K562 (cell line): ENCODE results near the gene CPA4. TPM values are rescaled to one million over a fixed set of nuclear protein-coding genes. Genes with fewer than 3 reads are reported as not detected.

Experiments used
- ATAC-seq: fragments of 200-7000 bp; cut with Tn5 transposase; 3 replicates; pipeline ENCODE4 v1.9.1; 2020; ENCODE audit warnings: moderate library complexity
- BruUV-seq: library from RNA; stranded (reverse); fragments of 400-500 nt; replicated peaks from 2 replicates; lab custom pipeline; 2021; lab: Mats Ljungman, UMichigan
- CTCF ChIA-PET: fragments of 300-600 bp; formaldehyde crosslinking; extraction: SDS; loops from one replicate; lab custom pipeline; 2021; ENCODE audit warnings: low intra/inter-chr PET ratio; lab: Yijun Ruan, JAX
- POLR2A ChIA-PET: fragments of 300-600, 350-650 bp; sonication (Branson Sonifier 250); formaldehyde crosslinking; extraction: SDS; loops from one replicate; lab custom pipeline; 2021; ENCODE audit warnings: antibody characterized with exemption, inconsistent platforms; lab: Yijun Ruan, JAX
- DNase-seq, 4 experiments: peaks; one replicate each; pipeline versions ENCODE4 v3.0.0 to v3.0.0-alpha.2; 2011 to 2018; ENCODE audit warnings: low spot score in 3 of 4, mixed read lengths in 3 of 4; ENCODE audit errors: extremely low read depth in 1 of 4
- FAIRE-seq: peaks from 2 replicates; lab custom pipeline; 2011; peaks lifted over from hg19 to GRCh38; lab: Jason Lieb, UNC
- H2AFZ ChIP-seq: 2 replicates; pipeline ENCODE4 v1.6.0; 2011; ENCODE audit warnings: low read depth, low read length, control low read depth, inconsistent platforms
- H3K27ac ChIP-seq: fragments of 200-600 bp; 3 replicates; pipeline ENCODE4 v1.8.0; 2011; ENCODE audit warnings: low read depth, mild to moderate bottlenecking, control low read depth, inconsistent platforms, low read length, moderate library complexity, mixed read lengths; ENCODE audit errors: extremely low read depth
- H3K27me3 ChIP-seq, 2 experiments: fragments of 300-600 bp in 1 of 2; 2 replicates in 1 of 2; 3 replicates in 1 of 2; pipeline versions ENCODE4 v1.6.0 to v1.8.0; 2011; ENCODE audit warnings: inconsistent platforms in 2 of 2, low read length in 2 of 2, mild to moderate bottlenecking in 1 of 2, mixed read lengths in 1 of 2, moderate library complexity in 1 of 2; ENCODE audit not compliant: control insufficient read depth in 2 of 2, insufficient read depth in 2 of 2
- H3K36me3 ChIP-seq: fragments of 300-600 bp; 3 replicates; pipeline ENCODE4 v1.8.0; 2011; ENCODE audit warnings: mild to moderate bottlenecking, low read length, inconsistent platforms; ENCODE audit not compliant: control insufficient read depth, insufficient read depth
- H3K4me1 ChIP-seq, 2 experiments: fragments of 200-600 bp in 1 of 2; replicated peaks in 1 of 2; 2 replicates in 1 of 2; 3 replicates in 1 of 2; pipeline versions ENCODE4 v1.5.1 to v1.8.0; 2011; ENCODE audit warnings: inconsistent platforms in 2 of 2, low read length in 2 of 2, mild to moderate bottlenecking in 1 of 2, mixed read lengths in 1 of 2, moderate library complexity in 1 of 2; ENCODE audit not compliant: control insufficient read depth in 2 of 2, insufficient read depth in 2 of 2
- H3K4me2 ChIP-seq: 2 replicates; pipeline ENCODE4 v1.6.1; 2011; ENCODE audit warnings: low read length, control low read depth, inconsistent platforms, mixed read lengths; ENCODE audit not compliant: insufficient read depth
- H3K4me3 ChIP-seq: fragments of 200-600 bp; sonication (generic), shearing (Covaris generic); 2 replicates; pipeline ENCODE4 v1.5.1; 2016; ENCODE audit warnings: control low read depth, inconsistent platforms
- H3K79me2 ChIP-seq: fragments of 200-600 bp; 3 replicates; pipeline ENCODE4 v1.8.0; 2011; ENCODE audit warnings: low read length, inconsistent platforms; ENCODE audit not compliant: control insufficient read depth, insufficient read depth
- H3K9ac ChIP-seq, 2 experiments: 2 replicates each; pipeline versions ENCODE4 v1.6.0 to v1.6.1; 2011; ENCODE audit warnings: low read depth in 2 of 2, low read length in 2 of 2, control low read depth in 1 of 2, inconsistent platforms in 1 of 2, mild to moderate bottlenecking in 1 of 2, mixed read lengths in 1 of 2; ENCODE audit not compliant: insufficient read depth in 1 of 2
- H3K9me1 ChIP-seq: one replicate; pipeline ENCODE4 v1.6.0; 2011; ENCODE audit warnings: inconsistent platforms, mild to moderate bottlenecking, low read length, moderate library complexity; ENCODE audit not compliant: control insufficient read depth, insufficient read depth
- H3K9me3 ChIP-seq: replicated peaks from 2 replicates; pipeline ENCODE4 v1.5.1; 2011; ENCODE audit warnings: low read depth, low read length, inconsistent platforms; ENCODE audit not compliant: control insufficient read depth, insufficient read depth
- H4K20me1 ChIP-seq: replicated peaks from 2 replicates; pipeline ENCODE4 v1.6.1; 2011; ENCODE audit warnings: low read length, inconsistent platforms, mixed read lengths; ENCODE audit not compliant: control insufficient read depth, insufficient read depth
- FOXP1 ChIP-seq: sonication (generic); formaldehyde crosslinking; IDR thresholded peaks from 2 replicates; pipeline ENCODE4 v1.8.0; 2022; ENCODE audit warnings: mild to moderate bottlenecking, missing genetic modification reagents
- KLF10 ChIP-seq: fragments of 250-450 bp; sonication (Bioruptor Pico); IDR thresholded peaks from 2 replicates; pipeline ENCODE4 v1.6.1; 2021; ENCODE audit warnings: matching md5 sums
- NELFE ChIP-seq: IDR thresholded peaks from 2 replicates; pipeline ENCODE4 v1.6.1; 2011; ENCODE audit warnings: mild to moderate bottlenecking; ENCODE audit not compliant: insufficient read depth, insufficient read length
- NONO ChIP-seq, 2 experiments: fragments of 200-400 bp in 1 of 2; fragments of 450-650 bp in 1 of 2; formaldehyde crosslinking in 1 of 2; IDR thresholded peaks; 2 replicates each; pipeline ENCODE4 v1.6.1; 2017; ENCODE audit warnings: low read depth in 2 of 2, mild to moderate bottlenecking in 2 of 2, moderate library complexity in 2 of 2, low read length in 1 of 2
- POLR3G ChIP-seq: IDR thresholded peaks from 2 replicates; pipeline ENCODE4 v1.6.1; 2011; ENCODE audit not compliant: insufficient read length, insufficient replicate concordance; ENCODE audit errors: extremely low read depth
- PRMT5 ChIP-seq: sonication (generic); formaldehyde crosslinking; IDR thresholded peaks from 2 replicates; pipeline ENCODE4 v1.5.0; 2020; ENCODE audit warnings: missing genetic modification reagents
- TBP ChIP-seq: optimal IDR thresholded peaks from 2 replicates; pipeline ENCODE3; 2011; ENCODE audit warnings: low read depth, low read length, improper control_type of control experiment
- ZNF253 ChIP-seq: fragments of 250-450 bp; sonication (Bioruptor Pico); conservative IDR thresholded peaks from 2 replicates; pipeline ENCODE4 v1.6.1; 2021; ENCODE audit warnings: mild to moderate bottlenecking
- ZNF583 ChIP-seq: fragments of 250-450 bp; sonication (Bioruptor Pico); IDR thresholded peaks from 2 replicates; pipeline ENCODE4 v1.4.0; 2020
- WGBS: fragments of 100-300 bp; shearing (Covaris generic); methylation state at CpG from one replicate; pipeline ENCODE4 v1.1.6; 2016; ENCODE audit warnings: low coverage, mixed read lengths; ENCODE audit not compliant: insufficient coverage; ENCODE audit errors: missing lambda C conversion rate; 5-methylcytosine and 5-hydroxymethylcytosine counted together
- in situ Hi-C: fragments of 300-500 bp; cut with MboI; formaldehyde crosslinking; loops from 4 replicates; pipeline ENCODE4 v1.15.0; 2018; ENCODE audit warnings: inconsistent platforms, mixed read lengths
- intact Hi-C: fragments of 100-400 bp; cut with micrococcal nuclease; formaldehyde crosslinking; loops from 2 replicates; pipeline ENCODE4 v1.14.2; 2022
- polyA plus RNA-seq, 8 experiments: library from polyadenylated mRNA; depleted of rRNA in 4 of 8; stranded (reverse) in 5 of 8; unstranded in 3 of 8; fragments of >200 nt; fragmentation: Nextera tagmentation in 2 of 8; fragmentation: Illumina TruSeq in 1 of 8; extraction: Ambion mirVana in 2 of 8; extraction: Trizol in 1 of 8; gene quantifications; 2 replicates each; pipeline versions ENCODE4 v1.2.1 to v1.2.3, GENCODE V29; 2011 to 2014; ENCODE audit warnings: inconsistent platforms in 1 of 8, missing spikeins in 1 of 8
- total RNA-seq, 7 experiments: library from RNA; depleted of rRNA in 6 of 7; stranded (reverse); fragments of >200 nt in 6 of 7; fragmentation: Illumina TruSeq in 2 of 7; extraction: Trizol in 2 of 7; gene quantifications; 2 replicates each; pipeline versions ENCODE4 v1.2.1 to v1.2.3, GENCODE V29; 2011 to 2021; ENCODE audit warnings: low replicate concordance in 1 of 7

The CPA4 gene
- total and polyA plus RNA-seq, 9 of the 15 experiments (the other 6 are each of a cell fraction or from before 2014, with no cell fraction given) = not detected

- no peak for ATAC-seq
- no peak overlapping the region for H3K27ac ChIP-seq
- no peaks in the 10 kb centered on the region for H4K20me1 ChIP-seq
- H3K36me3 ChIP-seq = no peaks in the 10 kb centered on the region
- peaks cover 7% of the 10 kb centered on the region; the same call in 1 of the 2 replicates for H3K9me3 ChIP-seq
- in situ Hi-C loops (no loop called here), intact Hi-C loops (loop anchor here (5.0 kb wide), 1 partner anchor 200 kb away; no protein-coding TSS in a partner anchor)
- H3K9ac ChIP-seq = no peak overlapping the region
- no peaks in the 10 kb centered on the region for H3K9me1 ChIP-seq
- FAIRE-seq = no peak
- WGBS = 6% methylated on average over 2 of the region's 2 CpGs
- H3K27me3 ChIP-seq = peaks cover 10 to 16% of the 10 kb centered on the region in 2 experiments; a peak in 2 of 5 replicates
- CTCF ChIA-PET = no interaction called here
- no peaks in the 10 kb centered on the region for H3K79me2 ChIP-seq
- H2AFZ ChIP-seq = no peak overlapping the region
- TF ChIP-seq KLF10 (CRISPR knock-in tag) = no peak
- no peak for TF ChIP-seq NELFE
- no peak for TF ChIP-seq ZNF253 (CRISPR knock-in tag)
- TF ChIP-seq ZNF583 (CRISPR knock-in tag) = no peak
- TF ChIP-seq PRMT5 = no peak
- TF ChIP-seq TBP = no peak
- no peak for TF ChIP-seq POLR3G
- TF ChIP-seq NONO (IDR thresholded peaks at IDR 0.05; ENCODE audit: low read depth in 2 of 2, low read length in 1 of 2) = no peak
- no peak for TF ChIP-seq FOXP1 (CRISPR knock-in tag)
- TF ChIP-seq, all 486 proteins: peak for 0
- Histone ChIP-seq H3K4me3 (no peak overlapping the region), H3K4me1 (no peaks in the 10 kb centered on the region), H3K4me2 (no peak overlapping the region)
- POLR2A ChIA-PET = interaction anchor here (0.9 to 1.3 kb wide), 2 partner anchors 57 to 119 kb away, joined by 3 to 4 read pairs; partner anchors contain the start of gene TMEM209
- BruUV-seq = no TSS peak
- DNase-seq = no peak
Measured at GRCh38 chr7:130262448-130262847, 30.5 kb upstream of the CPA4 start.
